Progenitor cell of endocrine pancreas (in vitro differentiated cells): ENCODE results near the gene AP5Z1. TPM values are rescaled to one million over a fixed set of nuclear protein-coding genes. Genes with fewer than 3 reads are reported as not detected.

ENCODE experiments used
- DNase-seq: peaks from one replicate; pipeline ENCODE4 v3.0.0; 2021; ENCODE audit warnings: low spot score; ENCODE audit not compliant: unreplicated experiment
- H3K27ac Mint-ChIP-seq: 2 replicates; pipeline ENCODE4 v1.8.0; 2021; ENCODE audit warnings: mild to moderate bottlenecking, moderate library complexity, mixed read lengths
- H3K27me3 Mint-ChIP-seq: 2 replicates; pipeline ENCODE4 v1.8.0; 2021; ENCODE audit warnings: mixed read lengths
- H3K36me3 Mint-ChIP-seq: 2 replicates; pipeline ENCODE4 v1.8.0; 2022; ENCODE audit warnings: mixed read lengths; ENCODE audit not compliant: insufficient read depth
- H3K4me1 Mint-ChIP-seq: 2 replicates; pipeline ENCODE4 v1.8.0; 2021; ENCODE audit warnings: low read depth, mixed read lengths
- H3K4me3 Mint-ChIP-seq: 2 replicates; pipeline ENCODE4 v1.8.0; 2021; ENCODE audit warnings: low read depth, mild to moderate bottlenecking, moderate library complexity, mixed read lengths
- H3K9me3 Mint-ChIP-seq: 2 replicates; pipeline ENCODE4 v1.8.0; 2021; ENCODE audit warnings: low read depth, mixed read lengths
- total RNA-seq: library from RNA; stranded (reverse); gene quantifications from 2 replicates; pipeline ENCODE4 v1.2.1, GENCODE V29; 2021
- TF ChIP-seq, protein P1 (sequence below): fragments of 200-600 bp; sonication (generic); IDR thresholded peaks from one replicate; pipeline ENCODE4 v1.5.0; 2021; ENCODE audit warnings: antibody characterized with exemption, mild to moderate bottlenecking; ENCODE audit not compliant: unreplicated experiment

The AP5Z1 gene
- total RNA-seq, 1 donor from 2014 or later, result 42.8 TPM

DNA sequence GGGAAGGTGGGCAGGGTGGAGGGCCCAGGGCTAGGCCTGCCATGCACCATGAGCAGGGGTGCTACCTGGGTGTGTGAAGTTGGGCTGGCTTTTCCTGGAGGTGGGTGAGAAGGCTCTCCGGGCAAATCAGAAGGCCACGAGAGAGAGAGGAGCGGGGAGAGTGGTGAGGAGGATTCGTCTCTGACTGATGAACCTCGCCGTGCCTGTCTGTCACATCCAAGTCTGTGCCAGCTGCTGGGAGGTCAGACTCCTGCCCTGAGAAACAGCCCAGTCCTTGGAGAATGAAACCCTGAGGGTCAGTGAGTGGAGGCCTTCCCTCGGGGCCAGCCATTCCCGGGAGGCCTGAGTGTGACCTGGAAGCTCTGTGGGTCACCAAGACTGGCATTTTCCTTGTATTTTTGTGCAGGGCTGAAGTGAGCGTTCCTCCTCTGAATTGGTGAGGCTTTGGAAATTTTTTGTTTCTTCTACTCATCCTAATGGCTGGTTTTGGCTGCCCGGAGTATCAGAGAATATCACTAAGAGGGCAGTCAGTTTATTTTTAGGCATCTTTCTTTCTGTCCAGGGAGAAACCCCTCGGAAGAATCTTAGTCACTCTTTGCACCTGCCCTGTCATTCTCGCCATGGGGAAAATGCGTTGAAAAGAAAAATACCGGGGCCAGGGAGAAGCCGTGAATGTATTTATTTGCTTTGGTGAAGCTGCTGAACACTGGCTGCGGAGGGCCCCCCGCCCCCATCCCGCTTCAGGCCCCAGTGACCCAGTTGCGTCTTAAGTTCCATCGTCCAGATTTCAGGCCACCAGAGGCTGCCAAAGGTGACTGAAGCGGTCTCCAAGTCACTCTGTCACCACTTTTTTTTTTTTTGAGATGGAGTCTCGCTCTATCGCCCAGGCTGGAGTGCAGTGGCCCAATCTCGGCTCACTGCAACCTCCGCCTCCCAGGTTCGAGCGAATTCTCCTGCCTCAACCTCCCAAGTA is 6.5 kb upstream of the AP5Z1 start:
- TF ChIP-seq, protein P1, sequence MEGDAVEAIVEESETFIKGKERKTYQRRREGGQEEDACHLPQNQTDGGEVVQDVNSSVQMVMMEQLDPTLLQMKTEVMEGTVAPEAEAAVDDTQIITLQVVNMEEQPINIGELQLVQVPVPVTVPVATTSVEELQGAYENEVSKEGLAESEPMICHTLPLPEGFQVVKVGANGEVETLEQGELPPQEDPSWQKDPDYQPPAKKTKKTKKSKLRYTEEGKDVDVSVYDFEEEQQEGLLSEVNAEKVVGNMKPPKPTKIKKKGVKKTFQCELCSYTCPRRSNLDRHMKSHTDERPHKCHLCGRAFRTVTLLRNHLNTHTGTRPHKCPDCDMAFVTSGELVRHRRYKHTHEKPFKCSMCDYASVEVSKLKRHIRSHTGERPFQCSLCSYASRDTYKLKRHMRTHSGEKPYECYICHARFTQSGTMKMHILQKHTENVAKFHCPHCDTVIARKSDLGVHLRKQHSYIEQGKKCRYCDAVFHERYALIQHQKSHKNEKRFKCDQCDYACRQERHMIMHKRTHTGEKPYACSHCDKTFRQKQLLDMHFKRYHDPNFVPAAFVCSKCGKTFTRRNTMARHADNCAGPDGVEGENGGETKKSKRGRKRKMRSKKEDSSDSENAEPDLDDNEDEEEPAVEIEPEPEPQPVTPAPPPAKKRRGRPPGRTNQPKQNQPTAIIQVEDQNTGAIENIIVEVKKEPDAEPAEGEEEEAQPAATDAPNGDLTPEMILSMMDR, result no peak
- Mint-ChIP-seq H3K4me1 (peaks cover 2% of the 10 kb centered on the region), H3K36me3 (peaks cover 4% of the 10 kb centered on the region), H3K27me3 (no peaks in the 10 kb centered on the region), H3K27ac (peak overlapping the region; percentile 20), H3K4me3 (no peak overlapping the region), H3K9me3 (no peaks in the 10 kb centered on the region)
- DNase-seq, result no peak

DNA sequence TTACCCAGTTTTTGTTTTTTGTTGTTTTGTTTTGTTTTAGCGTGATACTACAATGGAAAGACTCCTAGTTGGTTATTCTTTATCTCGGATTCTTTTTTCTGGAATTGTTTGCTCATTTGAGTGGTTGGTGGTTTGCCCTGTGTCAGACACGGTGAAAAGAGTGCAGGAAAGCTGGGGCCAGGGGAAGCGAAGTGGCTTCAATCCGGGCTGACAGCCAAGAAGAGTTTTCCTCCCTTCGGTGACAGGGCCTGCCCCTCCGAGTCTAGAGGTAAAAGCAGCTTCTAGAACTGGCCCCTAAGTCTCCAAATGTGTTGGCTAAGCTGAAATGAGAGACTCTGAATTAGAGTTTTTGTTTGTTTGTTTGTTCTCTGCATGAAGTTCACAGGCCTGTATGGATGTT is 5.7 kb upstream of the AP5Z1 start:
- peak overlapping the region; percentile 82 for H3K27ac Mint-ChIP-seq
- DNase-seq, result no peak
- H3K36me3 Mint-ChIP-seq, result peaks cover 4% of the 10 kb centered on the region
- no peaks in the 10 kb centered on the region for H3K9me3 Mint-ChIP-seq
- no peak overlapping the region for H3K4me3 Mint-ChIP-seq
- peaks cover 8% of the 10 kb centered on the region for H3K4me1 Mint-ChIP-seq
- TF ChIP-seq, protein P1, result no peak
- H3K27me3 Mint-ChIP-seq, result no peaks in the 10 kb centered on the region

DNA sequence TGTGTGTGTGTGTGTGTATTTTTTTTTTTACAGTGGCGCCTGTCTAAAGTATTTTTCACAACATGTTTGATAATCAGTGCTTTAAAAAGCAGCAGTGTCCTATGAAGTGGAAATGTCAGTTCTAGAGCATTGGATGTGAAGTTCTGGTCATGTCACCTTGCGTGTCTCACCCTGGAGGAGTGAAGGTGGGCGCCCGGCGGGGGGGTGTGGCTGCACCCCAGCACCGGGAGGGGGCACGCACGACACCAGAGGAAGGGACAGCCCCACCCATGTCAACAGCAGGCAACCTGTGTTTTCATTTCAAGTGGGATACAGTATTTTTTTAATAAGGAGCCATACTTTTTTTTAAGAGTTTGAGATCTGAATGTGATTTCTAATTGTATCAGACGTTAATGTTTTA is 4.5 kb upstream of the AP5Z1 start:
- no peak overlapping the region for H3K27ac Mint-ChIP-seq
- TF ChIP-seq, protein P1, result no peak
- H3K27me3 Mint-ChIP-seq, result no peaks in the 10 kb centered on the region
- DNase-seq, result no peak
- peaks cover 5% of the 10 kb centered on the region for H3K36me3 Mint-ChIP-seq
- no peaks in the 10 kb centered on the region for H3K9me3 Mint-ChIP-seq
- H3K4me3 Mint-ChIP-seq, result no peak overlapping the region
- peaks cover 14% of the 10 kb centered on the region for H3K4me1 Mint-ChIP-seq

DNA sequence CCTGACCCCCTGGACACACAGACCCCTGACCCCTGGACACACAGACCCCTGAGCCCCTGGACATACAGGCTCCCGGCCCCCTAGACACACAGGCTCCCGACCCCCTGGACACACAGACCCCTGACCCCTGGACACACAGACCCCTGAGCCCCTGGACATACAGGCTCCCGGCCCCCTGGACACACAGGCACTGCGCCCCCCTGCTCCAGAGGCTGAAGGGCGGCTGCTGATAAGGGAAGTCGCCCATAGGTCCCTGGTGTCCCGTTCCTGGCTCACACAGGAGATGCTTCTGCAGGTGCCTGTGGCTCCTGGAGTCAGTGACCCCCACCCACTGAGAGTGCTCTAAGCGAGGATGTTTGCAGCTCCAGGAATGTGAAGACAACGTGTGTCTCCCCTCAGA is 3.7 kb upstream of the AP5Z1 start:
- Mint-ChIP-seq H3K4me3 (no peak overlapping the region), H3K9me3 (no peaks in the 10 kb centered on the region), H3K36me3 (peaks cover 4% of the 10 kb centered on the region), H3K27ac (no peak overlapping the region), H3K4me1 (peaks cover 19% of the 10 kb centered on the region), H3K27me3 (no peaks in the 10 kb centered on the region)
- DNase-seq, result no peak
- TF ChIP-seq, protein P1, result no peak

DNA sequence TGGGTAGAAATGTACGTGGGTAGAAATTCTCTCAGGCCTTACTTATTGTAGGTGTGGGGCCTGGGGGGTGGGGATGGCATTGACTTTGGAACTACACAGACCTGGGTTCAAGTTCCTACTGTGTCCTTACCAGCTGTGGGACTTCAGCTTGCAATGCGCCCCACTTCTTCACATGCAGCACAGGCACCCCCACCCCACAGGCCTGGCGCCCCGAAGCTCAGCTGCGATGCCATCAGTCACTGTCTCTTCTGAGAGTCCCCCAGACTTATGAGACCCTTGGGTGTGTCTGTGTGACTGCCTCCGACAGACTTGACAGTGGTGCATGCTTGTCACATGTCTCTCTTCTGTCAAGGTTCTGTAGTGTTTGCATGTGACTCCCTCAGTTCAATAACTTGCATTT is 3.1 kb upstream of the AP5Z1 start:
- Mint-ChIP-seq H3K4me1 (peaks cover 22% of the 10 kb centered on the region), H3K9me3 (no peaks in the 10 kb centered on the region), H3K27ac (no peak overlapping the region), H3K4me3 (no peak overlapping the region), H3K27me3 (no peaks in the 10 kb centered on the region), H3K36me3 (peaks cover 4% of the 10 kb centered on the region)
- TF ChIP-seq, protein P1, result no peak
- DNase-seq, result no peak
